Hepatocyte (in vitro differentiated cells): ENCODE measurements around the gene MARCO. TPM values are rescaled to one million over a fixed set of nuclear protein-coding genes. Genes with fewer than 3 reads are reported as not detected.

Source experiments
- DNase-seq: peaks from one replicate; pipeline ENCODE4 v3.0.0-alpha.2; 2016; ENCODE audit warnings: low spot score
- H2AFZ ChIP-seq: fragments of 200-600 bp; sonication (generic); 2 replicates; pipeline ENCODE4 v1.6.0; 2016; ENCODE audit warnings: antibody characterized with exemption, mild to moderate bottlenecking
- H3K27ac ChIP-seq: fragments of 200-600 bp; sonication (generic); 2 replicates; pipeline ENCODE4 v1.5.1; 2016; ENCODE audit warnings: mild to moderate bottlenecking
- H3K27me3 ChIP-seq: fragments of 200-600 bp; sonication (generic); 2 replicates; pipeline ENCODE4 v1.6.1; 2016
- H3K36me3 ChIP-seq: fragments of 200-600 bp; sonication (generic); replicated peaks from 2 replicates; pipeline ENCODE4 v1.5.1; 2016; ENCODE audit warnings: low read depth; ENCODE audit not compliant: insufficient read depth
- H3K4me1 ChIP-seq: fragments of 200-600 bp; sonication (generic); 2 replicates; pipeline ENCODE4 v1.5.1; 2016; ENCODE audit warnings: mild to moderate bottlenecking, moderate library complexity; ENCODE audit not compliant: insufficient read depth
- H3K4me2 ChIP-seq: fragments of 200-600 bp; sonication (generic); 2 replicates; pipeline ENCODE4 v1.6.0; 2016
- H3K4me3 ChIP-seq: fragments of 200-600 bp; sonication (generic); 2 replicates; pipeline ENCODE4 v1.5.1; 2016; ENCODE audit warnings: mild to moderate bottlenecking
- H3K79me2 ChIP-seq: fragments of 200-600 bp; sonication (generic); 2 replicates; pipeline ENCODE4 v1.6.0; 2017; ENCODE audit warnings: mild to moderate bottlenecking
- H3K9me2 ChIP-seq: fragments of 200-600 bp; sonication (generic); replicated peaks from 2 replicates; pipeline ENCODE4 v1.6.0; 2017; ENCODE audit warnings: mild to moderate bottlenecking; ENCODE audit not compliant: insufficient read depth
- H3K9me3 ChIP-seq: fragments of 200-600 bp; sonication (generic); 2 replicates; pipeline ENCODE4 v1.5.1; 2016; ENCODE audit warnings: low read depth, mild to moderate bottlenecking
- H4K20me1 ChIP-seq: fragments of 200-600 bp; sonication (generic); 2 replicates; pipeline ENCODE4 v1.6.0; 2016; ENCODE audit warnings: mild to moderate bottlenecking; ENCODE audit not compliant: insufficient read depth, poor library complexity, severe bottlenecking
- EZH2 ChIP-seq: fragments of 200-600 bp; sonication (generic); IDR thresholded peaks from 2 replicates; pipeline ENCODE4 v1.6.1; 2016; ENCODE audit warnings: antibody characterized with exemption, mild to moderate bottlenecking, borderline replicate concordance
- EZH2phosphoT487 ChIP-seq: fragments of 200-600 bp; sonication (generic); IDR thresholded peaks from one replicate; pipeline ENCODE4 v1.6.1; 2018; ENCODE audit warnings: antibody characterized with exemption, mild to moderate bottlenecking, low read depth, moderate library complexity; ENCODE audit not compliant: unreplicated experiment, severe bottlenecking
- WGBS: methylation state at CpG from one replicate; pipeline ENCODE4 v1.1.6; 2016; ENCODE audit warnings: low lambda C conversion rate; ENCODE audit errors: missing lambda C conversion rate; 5-methylcytosine and 5-hydroxymethylcytosine counted together
- polyA plus RNA-seq: library from polyadenylated mRNA; unstranded; fragments of >200 nt; fragmentation: Nextera tagmentation; extraction: Ambion mirVana; gene quantifications from 2 replicates; pipeline ENCODE4 v1.2.1, GENCODE V29; 2016
- total RNA-seq: library from RNA; depleted of rRNA; stranded (reverse); fragments of >200 nt; gene quantifications from 2 replicates; pipeline ENCODE4 v1.2.3, GENCODE V29; 2014
- TF ChIP-seq, protein P1 (sequence below): fragments of 200-600 bp; sonication (generic); IDR thresholded peaks from 2 replicates; pipeline ENCODE4 v1.5.1; 2016; ENCODE audit warnings: antibody characterized with exemption, mild to moderate bottlenecking; ENCODE audit not compliant: poor library complexity

The MARCO gene
- total and polyA plus RNA-seq, 2 experiments from 2014 or later = 0.10 TPM; not detected in 1

DNA sequence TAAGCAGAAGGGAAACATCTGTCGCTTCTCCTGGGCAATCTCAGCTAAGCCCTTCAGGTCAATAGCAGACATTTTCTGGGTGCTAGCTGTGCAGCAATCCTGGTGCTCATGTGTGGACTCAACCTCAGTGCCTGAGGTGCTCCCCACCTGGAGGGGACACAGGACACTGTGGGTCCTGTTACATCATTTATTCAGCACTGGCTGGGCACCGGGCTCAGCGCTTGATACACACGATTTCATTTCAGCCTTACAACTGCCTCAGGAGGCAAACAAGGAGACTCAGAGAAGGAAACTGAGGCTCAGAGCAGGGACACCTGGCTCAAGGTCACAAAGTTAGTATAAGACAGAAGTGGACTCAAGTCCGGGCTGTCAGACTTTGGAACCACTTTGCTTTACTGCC, 46.7 kb downstream of the MARCO start:
- DNase-seq = no peak
- Histone ChIP-seq H3K4me2 (no peak overlapping the region), H3K9me3 (no peaks in the 10 kb centered on the region), H3K79me2 (no peaks in the 10 kb centered on the region), H3K27me3 (no peaks in the 10 kb centered on the region), H3K4me3 (no peak overlapping the region), H2AFZ (no peak overlapping the region), H3K27ac (no peak overlapping the region), H3K4me1 (no peaks in the 10 kb centered on the region), H4K20me1 (no peaks in the 10 kb centered on the region), H3K9me2 (no peaks in the 10 kb centered on the region), H3K36me3 (no peaks in the 10 kb centered on the region)
- TF ChIP-seq, protein P1, sequence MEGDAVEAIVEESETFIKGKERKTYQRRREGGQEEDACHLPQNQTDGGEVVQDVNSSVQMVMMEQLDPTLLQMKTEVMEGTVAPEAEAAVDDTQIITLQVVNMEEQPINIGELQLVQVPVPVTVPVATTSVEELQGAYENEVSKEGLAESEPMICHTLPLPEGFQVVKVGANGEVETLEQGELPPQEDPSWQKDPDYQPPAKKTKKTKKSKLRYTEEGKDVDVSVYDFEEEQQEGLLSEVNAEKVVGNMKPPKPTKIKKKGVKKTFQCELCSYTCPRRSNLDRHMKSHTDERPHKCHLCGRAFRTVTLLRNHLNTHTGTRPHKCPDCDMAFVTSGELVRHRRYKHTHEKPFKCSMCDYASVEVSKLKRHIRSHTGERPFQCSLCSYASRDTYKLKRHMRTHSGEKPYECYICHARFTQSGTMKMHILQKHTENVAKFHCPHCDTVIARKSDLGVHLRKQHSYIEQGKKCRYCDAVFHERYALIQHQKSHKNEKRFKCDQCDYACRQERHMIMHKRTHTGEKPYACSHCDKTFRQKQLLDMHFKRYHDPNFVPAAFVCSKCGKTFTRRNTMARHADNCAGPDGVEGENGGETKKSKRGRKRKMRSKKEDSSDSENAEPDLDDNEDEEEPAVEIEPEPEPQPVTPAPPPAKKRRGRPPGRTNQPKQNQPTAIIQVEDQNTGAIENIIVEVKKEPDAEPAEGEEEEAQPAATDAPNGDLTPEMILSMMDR = no peak
- TF ChIP-seq EZH2phosphoT487 = no peak
- TF ChIP-seq EZH2 = no peak
- WGBS = 98% methylated on average over 5 of the region's 5 CpGs

DNA sequence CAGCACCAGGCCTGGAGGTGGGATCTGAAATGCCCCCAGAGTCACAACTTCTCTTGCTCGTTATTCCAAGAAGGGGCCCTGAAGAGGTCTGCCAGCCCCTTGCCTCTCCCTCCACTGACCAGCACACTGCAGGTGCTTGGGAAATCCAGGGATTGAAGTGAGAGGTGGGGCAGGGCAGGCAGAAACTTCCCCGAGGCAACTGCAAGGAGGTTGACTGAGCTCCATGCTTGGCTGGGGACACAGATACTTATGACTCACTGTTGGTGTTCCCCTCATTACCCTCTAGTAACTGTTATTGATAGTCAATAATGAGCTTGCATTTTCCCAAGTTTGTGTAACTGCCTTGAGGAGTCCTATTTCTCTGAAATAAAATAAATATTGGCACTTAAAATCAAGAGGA, 47.5 kb downstream of the MARCO start:
- H3K4me2 ChIP-seq = no peak overlapping the region
- no peak for TF ChIP-seq EZH2phosphoT487
- no peak for TF ChIP-seq EZH2
- TF ChIP-seq, protein P1 = no peak
- H3K27ac ChIP-seq = no peak overlapping the region
- no peaks in the 10 kb centered on the region for H3K27me3 ChIP-seq
- H3K4me3 ChIP-seq = no peak overlapping the region
- H4K20me1 ChIP-seq = no peaks in the 10 kb centered on the region
- no peak for DNase-seq
- no peaks in the 10 kb centered on the region for H3K79me2 ChIP-seq
- no peaks in the 10 kb centered on the region for H3K9me2 ChIP-seq
- no peaks in the 10 kb centered on the region for H3K36me3 ChIP-seq
- WGBS = 45% methylated on average over 2 of the region's 2 CpGs
- no peak overlapping the region for H2AFZ ChIP-seq
- no peaks in the 10 kb centered on the region for H3K4me1 ChIP-seq
- no peaks in the 10 kb centered on the region for H3K9me3 ChIP-seq

DNA sequence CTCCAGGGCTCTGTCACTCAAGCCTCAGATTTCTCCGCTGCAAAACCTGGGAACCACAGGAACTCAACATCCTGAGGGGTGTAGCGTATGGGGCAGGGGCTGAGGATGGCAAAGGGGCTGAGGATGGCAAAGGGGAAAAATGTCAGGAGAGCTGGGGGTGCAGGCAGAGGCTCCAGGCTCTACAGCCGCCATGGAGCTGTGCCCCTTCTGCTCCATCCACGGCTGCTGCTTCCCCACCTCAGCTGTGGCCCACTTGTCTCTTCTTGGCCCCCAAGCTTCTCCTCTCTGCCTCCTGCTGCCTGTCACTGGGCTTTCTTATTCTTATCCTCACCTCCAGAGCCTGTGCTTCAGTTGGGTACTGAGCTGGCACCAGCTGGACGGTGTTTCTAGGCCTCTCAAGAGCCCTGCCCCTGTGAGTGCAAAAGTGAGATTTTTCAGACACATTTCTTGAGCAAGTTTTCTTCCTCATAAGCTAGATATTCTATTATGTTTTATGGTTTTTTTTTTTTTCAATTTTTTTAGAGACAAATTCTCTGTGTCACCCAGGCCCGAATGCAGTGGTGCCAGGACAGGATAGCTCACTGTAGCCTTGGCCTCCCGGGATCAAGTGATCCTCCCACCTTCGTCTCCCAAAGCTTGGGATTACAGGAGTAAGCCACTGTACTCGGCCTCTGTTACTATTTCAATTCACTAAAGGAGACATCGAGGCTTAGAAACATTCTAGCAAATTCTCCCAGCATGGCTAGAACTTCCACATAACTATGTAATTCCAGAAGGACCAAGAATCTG, 49.0 kb downstream of the MARCO start:
- Histone ChIP-seq H3K79me2 (no peaks in the 10 kb centered on the region), H4K20me1 (no peaks in the 10 kb centered on the region), H3K4me3 (no peak overlapping the region), H3K4me2 (no peak overlapping the region), H3K9me2 (no peaks in the 10 kb centered on the region), H3K9me3 (no peaks in the 10 kb centered on the region), H3K36me3 (no peaks in the 10 kb centered on the region), H3K27me3 (no peaks in the 10 kb centered on the region), H2AFZ (no peak overlapping the region), H3K4me1 (no peaks in the 10 kb centered on the region), H3K27ac (no peak overlapping the region)
- DNase-seq = no peak
- 87% methylated on average over 10 of the region's 10 CpGs for WGBS
- TF ChIP-seq, protein P1 = no peak
- TF ChIP-seq EZH2 = no peak
- TF ChIP-seq EZH2phosphoT487 = no peak
